Keratinocyte (primary cell): ENCODE results near the gene ARHGAP15.

Experiments
- EZH2 ChIP-seq: IDR thresholded peaks from one replicate; pipeline ENCODE4 v1.6.1; 2012; ENCODE audit warnings: inconsistent platforms, mild to moderate bottlenecking, low read length, moderate library complexity
- TF ChIP-seq, protein P1 (sequence below), 3 experiments: IDR thresholded peaks in 1 of 3; conservative IDR thresholded peaks in 1 of 3; optimal IDR thresholded peaks in 1 of 3; 2 replicates in 2 of 3; 3 replicates in 1 of 3; pipeline versions ENCODE3 to v1.5.1; 2011; ENCODE audit warnings: low read length in 3 of 3, mild to moderate bottlenecking in 3 of 3, moderate library complexity in 2 of 3, control low read depth in 1 of 3, inconsistent platforms in 1 of 3; ENCODE audit not compliant: insufficient read depth in 2 of 3; ENCODE audit errors: extremely low read depth in 1 of 3

DNA sequence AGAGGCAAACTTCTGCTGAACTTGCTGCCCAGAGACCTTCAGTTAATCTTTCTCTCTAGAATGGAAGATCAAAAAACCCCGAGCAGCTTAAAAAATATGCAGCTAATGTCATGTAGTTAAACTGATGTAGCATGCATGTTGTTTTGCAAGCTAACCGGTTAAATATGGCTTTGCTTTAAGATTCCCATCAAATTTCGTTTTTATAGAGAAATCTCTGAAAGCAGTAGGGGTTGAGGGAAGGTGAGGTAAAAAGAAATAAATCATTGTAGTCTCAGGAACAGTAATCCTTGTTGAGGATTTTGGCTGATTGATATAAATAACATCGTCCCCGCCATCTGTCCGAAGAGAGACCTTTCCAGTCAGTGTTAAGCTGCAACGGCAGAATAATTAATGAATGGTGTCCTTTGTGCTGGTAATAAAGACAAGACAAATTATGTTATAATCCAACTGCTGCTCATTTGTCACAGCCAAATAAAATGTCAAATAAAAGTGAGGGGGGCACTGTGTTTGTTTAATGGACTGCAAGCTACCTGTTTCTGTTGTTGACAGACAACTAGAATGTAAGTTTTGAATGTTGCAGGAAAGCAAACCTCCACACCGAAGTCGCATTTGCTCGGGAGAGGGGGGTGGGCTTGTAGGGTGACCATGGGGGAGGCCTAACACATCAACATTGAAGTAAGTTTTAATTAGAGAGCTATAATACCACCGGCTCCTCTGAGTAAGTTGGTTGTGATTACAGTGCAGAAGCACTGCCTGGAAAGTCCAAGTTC, 555.5 kb downstream of the ARHGAP15 start:
- TF ChIP-seq, protein P1, sequence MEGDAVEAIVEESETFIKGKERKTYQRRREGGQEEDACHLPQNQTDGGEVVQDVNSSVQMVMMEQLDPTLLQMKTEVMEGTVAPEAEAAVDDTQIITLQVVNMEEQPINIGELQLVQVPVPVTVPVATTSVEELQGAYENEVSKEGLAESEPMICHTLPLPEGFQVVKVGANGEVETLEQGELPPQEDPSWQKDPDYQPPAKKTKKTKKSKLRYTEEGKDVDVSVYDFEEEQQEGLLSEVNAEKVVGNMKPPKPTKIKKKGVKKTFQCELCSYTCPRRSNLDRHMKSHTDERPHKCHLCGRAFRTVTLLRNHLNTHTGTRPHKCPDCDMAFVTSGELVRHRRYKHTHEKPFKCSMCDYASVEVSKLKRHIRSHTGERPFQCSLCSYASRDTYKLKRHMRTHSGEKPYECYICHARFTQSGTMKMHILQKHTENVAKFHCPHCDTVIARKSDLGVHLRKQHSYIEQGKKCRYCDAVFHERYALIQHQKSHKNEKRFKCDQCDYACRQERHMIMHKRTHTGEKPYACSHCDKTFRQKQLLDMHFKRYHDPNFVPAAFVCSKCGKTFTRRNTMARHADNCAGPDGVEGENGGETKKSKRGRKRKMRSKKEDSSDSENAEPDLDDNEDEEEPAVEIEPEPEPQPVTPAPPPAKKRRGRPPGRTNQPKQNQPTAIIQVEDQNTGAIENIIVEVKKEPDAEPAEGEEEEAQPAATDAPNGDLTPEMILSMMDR (optimal IDR thresholded peaks at IDR 0.05 in 1 of 3, IDR thresholded peaks at IDR 0.05 in 1 of 3, conservative IDR thresholded peaks at IDR 0.05 in 1 of 3; ENCODE audit: extremely low read depth in 1 of 3, insufficient read depth in 2 of 3, low read length in 3 of 3): no peak
- TF ChIP-seq EZH2: no peak
